Left forelimb (tissue), 1 donor: ENCODE measurements around the gene DCAF11.

Experiments used
- DNase-seq: peaks from one replicate; pipeline ENCODE4 v3.0.0-alpha.2; 2018; ENCODE audit warnings: low spot score

DCAF11 gene

DNA sequence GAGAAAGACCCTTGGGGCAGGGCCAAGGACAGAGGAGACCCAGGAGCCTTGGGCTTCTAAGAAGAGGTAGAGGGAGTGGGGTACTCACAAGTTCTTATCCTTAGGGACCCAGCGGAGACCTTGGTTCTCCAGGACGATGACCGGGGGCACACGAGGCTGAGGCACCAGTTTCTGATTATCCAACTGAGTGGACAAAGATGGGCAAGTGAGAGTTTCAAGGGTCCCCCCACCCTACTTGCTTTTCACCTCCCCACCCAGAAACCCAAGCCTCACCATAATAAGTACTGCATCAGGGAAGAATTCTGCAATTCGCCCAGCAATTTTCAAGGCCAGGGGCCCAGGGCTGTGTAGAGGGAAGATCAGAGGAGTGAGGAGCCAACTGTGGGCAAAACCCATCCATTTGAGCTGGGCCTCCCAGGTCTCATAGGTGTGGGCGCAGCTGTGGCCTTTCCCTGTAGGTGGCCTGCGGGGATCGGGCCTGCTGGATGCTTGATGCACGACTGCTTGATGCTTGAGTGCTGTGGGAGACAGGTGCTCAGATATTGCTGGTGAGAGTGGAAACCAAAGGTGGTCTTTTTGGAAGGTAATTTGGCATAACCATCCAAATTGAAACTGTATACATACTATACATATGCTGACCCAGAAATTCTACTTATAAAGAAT lies 24.8 kb downstream of the DCAF11 start:
- DNase-seq: no peak

DNA sequence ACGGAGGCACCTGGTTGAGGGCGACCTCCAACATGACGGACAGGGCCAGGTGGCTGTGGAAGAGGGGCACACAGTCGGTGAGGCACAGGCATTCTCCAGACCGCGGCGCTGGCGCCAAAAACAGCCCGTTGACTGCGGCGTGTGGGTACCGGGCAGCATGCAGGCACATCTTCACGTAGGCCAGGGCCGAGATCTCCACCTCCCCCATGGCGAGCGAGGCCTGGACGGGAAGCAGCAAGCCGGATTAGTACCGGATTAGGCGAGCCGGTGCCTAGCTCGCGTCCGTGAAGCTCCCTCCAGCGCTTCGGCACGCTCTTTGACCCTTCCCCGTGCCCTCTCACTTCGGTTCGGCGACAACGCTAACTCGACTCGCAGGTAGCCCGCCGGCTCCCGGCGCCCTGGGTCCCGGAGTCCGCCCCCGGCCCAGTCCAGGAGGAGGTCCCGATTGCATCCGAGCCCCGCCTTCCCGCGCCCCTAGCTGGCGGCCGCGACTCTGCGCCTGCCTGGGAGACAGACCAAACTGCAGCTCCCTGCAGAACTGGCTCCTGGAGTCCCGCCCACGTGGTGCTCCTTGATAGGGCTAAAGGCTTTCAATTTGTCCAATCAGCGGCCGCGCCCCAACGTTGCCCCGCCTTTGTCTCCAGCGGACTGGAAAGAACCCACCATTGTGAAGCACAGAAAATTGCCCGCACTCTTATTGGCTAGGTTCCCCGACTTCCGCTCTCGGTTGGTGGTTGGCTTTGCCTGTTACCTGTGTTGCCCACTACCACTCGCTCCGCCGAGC lies 26.7 kb downstream of the DCAF11 start, which contains the start of gene EMC9:
EMC9 (minus strand) TSS at position 495 of the 784 bp plus-strand sequence; CDS start at position 208, 287 bp downstream.
- DNase-seq: peak; percentile 100

DNA sequence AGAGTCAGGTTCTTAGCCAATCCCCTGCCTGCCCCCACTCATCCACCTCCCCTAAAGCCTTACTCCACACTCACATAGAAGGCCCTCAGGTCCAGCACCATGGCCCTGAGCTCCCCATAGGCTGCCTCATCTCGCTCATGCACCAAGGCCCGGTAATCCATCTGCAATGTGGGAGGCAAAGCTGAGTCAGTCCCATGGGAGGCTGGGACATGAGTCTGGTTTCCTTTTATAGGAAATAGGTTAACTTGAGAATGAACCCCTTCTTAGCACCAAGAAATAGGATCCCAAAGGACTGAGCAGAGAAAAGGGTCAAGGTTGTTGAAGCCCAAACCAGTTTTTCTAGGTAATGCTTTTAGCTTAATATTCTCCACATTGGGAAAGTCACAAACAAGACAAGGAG lies 28.9 kb downstream of the DCAF11 start:
- DNase-seq: no peak

DNA sequence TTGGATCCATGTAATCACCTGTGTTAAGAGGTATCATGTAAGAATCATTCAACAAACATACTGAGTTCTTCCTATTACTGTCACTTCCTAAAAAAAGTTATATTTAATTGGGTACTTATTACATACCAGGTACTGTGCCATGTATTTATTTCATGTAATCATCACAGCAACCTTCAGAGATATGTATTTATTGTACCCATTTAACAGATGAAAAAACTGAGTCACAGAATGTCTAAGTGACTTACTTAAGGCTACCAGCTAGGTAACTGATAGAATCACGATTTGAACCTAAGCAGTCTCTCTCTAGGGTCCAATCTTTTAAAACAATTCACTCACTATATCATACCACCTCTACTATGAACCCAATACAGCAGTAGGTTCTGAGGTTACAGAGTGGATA lies 29.9 kb downstream of the DCAF11 start:
- DNase-seq: no peak

DNA sequence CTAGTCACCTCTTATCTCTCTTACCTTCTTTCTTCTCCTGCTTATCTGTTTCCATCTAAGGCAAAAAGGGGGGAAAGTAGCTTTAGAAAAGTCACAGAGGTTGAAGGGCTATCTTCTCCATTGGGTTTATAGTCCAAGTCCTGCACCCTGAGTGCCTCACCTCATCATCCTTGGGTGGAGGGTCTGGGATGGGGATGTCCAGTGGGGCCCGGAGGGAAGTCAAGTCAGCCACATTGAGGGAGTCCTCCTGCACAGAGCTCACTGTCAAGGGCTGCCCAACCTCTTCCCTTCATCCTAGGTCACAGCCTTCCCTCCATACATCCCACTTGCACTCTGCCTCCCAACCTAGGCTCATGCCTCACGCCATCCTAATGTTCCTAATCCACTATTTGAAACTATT lies 30.6 kb downstream of the DCAF11 start:
- DNase-seq: no peak

DNA sequence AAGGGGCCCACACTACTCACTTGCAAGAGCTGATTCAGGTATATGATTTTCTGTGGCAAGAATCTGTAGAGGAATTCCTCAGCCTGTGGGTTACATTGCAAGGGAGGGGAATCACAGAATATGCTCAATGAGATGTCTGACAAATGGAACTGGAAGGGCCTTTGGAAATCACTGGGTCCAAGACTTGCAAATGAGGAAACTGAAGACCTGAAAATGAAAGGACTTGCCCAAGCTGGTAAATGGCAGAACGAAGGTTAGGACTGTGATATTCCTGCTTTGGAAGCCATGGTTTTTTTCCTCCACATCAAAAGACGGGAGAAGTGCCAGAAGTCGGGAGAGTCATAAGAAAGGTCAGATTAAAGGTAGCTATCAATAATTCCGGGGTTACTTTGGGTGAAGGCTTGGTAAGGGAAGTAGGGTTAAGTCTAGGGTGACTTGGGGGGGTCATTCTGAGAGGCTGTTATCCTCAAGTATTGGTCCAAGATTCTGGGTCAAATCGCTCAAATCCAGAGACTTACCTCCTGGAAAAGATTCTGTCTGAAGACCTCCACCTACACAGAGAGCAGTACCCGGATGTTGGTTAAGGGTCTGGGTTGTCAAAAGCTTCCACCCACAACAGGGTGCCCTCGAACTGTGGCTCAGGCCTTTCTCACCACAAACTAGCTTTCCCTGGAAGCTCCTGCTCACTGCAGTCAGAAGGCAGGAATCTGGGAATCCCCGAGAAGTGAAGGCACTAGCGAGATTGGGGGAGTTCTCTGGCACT lies 31.3 kb downstream of the DCAF11 start:
- no peak for DNase-seq

DNA sequence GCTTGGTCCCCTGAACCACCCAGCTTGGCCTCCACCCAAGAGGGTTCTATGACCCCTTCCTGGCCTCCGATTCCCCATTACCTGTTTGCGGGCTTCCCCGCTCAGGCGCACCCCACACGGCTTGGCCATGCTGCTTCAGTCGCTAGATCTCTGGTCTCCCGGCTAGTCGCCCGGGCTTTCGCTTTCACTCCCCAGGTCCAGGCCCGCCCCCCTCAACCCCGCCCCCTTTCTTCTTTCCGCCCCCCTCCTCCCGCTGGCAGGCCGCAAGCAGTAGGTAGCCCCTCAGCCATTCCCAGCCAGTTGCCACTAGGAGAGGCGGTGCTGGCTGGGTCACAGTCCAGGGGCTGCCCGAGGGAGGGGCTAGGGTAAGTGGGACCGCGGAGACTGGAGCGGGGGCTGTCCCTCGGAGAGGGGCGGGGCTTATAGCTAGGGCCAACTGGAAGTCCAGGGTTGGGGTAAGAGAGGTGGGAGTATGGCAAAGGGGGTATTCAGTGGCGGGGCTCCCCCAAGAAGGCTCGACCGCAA lies 31.9 kb downstream of the DCAF11 start, which contains the start of gene PSME2:
PSME2 (minus strand) TSS at position 158 of the 525 bp plus-strand sequence; CDS start at position 129, 29 bp downstream.
- DNase-seq: peak; percentile 94

DNA sequence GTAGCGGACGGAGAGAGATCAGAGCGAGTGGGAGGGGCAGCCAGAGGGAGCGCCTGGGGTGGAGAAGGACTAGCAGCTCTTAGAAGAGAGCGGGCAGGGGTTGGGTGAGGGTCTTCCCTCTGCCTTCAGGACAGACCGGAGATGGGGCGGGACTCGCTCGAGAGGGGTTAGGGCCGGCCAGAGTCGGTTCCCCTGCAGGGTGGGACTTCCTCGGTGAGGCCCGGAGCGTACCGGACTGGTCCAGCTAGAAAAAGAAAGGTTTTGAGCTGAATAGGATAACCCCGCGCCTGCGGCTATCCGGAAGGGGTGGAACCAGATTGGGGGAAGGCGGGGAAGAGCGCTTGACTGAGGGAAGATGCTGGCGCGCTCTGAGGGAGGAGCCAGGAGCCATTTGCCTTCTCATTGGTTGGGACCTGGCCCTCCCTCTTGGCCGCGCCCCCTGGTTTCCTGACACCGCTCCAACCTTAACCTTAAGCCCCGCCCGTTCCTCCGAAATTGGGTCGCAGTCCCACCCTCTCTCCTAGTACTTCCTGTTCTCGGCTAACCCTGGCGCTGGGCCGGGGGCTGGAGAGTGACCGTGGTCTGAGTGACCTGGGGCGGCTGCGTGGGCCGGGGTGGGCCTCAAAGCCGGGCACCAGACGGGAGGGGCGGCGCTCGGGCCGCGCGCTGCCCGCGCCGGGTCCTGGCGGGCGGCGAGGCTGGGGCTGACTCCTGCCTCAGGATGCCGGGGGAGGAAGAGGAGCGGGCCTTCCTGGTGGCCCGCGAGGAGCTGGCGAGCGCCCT lies 32.6 kb downstream of the DCAF11 start, which contains the start of gene RNF31:
RNF31 (plus strand) TSS at position 521 of the 783 bp plus-strand sequence; CDS start at position 722, 201 bp downstream.
- DNase-seq: peak; percentile 98

DNA sequence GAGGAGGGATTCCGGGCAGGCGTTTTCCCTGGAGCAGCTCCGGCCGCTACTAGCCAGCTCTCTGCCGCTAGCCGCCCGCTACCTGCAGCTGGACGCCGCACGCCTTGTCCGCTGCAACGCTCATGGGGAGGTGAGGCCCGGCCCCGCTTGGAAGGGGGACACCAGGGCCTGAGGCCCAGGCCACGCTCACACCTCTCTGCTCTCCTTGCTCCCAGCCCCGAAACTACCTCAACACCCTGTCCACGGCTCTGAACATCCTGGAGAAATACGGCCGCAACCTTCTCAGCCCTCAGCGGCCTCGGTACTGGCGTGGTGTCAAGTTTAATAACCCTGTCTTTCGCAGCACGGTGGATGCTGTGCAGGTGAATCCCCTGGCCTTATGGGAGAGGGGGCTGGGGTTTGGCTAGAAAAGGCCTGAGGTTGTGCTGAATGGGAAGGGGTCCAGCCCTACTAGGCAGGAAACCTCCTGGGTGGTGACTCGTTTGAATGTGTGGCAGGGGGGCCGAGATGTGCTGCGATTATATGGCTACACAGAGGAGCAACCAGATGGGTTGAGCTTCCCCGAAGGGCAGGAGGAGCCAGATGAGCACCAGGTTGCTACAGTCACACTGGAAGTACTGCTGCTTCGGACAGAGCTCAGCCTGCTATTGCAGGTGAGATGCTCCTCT lies 33.3 kb downstream of the DCAF11 start:
- no peak for DNase-seq

DNA sequence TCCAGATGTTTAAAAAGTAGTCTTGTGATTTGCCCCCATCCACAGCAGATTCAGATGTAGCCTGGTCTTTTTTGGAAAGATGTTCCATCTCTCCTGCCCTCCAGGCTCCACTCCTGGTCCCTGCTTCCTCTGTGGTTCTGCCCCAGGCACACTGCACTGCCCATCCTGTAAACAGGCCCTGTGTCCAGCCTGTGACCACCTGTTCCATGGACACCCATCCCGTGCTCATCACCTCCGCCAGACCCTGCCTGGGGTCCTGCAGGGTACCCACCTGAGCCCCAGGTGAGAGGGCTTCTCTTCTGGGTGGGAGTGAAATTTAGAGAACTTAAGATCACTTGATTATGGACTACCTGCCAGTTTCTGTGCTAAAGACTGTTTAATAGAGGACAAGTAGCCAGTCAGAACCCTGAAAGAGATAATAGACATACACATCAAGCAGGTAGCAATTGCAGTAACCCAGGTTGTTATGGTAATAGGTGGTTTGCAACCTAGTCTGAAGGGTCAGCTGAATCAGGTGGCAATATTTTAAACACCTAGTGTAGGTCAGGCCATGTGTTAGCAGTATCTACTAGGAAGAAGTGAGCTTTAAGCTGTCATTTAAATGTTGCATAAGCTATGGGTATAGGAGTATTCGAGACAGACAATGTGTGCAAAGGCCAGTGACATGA lies 34.9 kb downstream of the DCAF11 start:
- DNase-seq: no peak

DNA sequence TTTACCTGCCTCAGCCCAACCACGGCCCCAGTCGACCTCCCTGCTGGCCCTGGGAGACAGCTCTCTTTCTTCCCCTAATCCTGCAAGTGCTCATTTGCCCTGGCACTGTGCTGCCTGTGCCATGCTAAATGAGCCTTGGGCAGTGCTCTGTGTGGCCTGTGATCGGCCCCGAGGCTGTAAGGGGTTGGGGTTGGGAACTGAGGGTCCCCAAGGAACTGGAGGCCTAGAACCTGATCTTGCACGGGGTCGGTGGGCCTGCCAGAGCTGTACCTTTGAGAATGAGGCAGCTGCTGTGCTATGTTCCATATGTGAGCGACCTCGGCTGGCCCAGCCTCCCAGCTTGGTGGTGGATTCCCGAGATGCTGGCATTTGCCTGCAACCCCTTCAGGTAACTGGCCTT lies 35.5 kb downstream of the DCAF11 start:
- no peak for DNase-seq

DNA sequence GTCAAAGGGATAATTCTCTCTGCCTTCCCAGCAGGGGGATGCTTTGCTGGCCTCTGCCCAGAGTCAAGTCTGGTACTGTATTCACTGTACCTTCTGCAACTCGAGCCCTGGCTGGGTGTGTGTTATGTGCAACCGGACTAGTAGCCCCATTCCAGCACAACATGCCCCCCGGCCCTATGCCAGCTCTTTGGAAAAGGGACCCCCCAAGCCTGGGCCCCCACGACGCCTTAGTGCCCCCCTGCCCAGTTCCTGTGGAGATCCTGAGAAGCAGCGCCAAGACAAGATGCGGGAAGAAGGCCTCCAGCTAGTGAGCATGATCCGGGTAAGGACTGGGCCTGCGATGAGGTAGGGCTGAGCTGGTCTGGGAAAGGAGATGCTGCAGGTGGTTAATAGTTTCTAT lies 36.0 kb downstream of the DCAF11 start:
- DNase-seq: no peak

DNA sequence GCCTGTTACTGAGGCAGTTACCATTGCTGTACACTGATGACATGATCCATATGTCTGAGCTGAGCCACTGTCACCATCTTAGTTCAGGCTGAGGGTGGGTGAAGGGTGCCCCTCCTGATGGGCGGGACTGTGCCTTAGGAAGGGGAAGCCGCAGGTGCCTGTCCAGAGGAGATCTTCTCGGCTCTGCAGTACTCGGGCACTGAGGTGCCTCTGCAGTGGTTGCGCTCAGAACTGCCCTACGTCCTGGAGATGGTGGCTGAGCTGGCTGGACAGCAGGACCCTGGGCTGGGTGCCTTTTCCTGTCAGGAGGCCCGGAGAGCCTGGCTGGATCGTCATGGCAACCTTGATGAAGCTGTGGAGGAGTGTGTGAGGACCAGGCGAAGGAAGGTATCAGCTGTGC lies 36.4 kb downstream of the DCAF11 start:
- DNase-seq: no peak

DNA sequence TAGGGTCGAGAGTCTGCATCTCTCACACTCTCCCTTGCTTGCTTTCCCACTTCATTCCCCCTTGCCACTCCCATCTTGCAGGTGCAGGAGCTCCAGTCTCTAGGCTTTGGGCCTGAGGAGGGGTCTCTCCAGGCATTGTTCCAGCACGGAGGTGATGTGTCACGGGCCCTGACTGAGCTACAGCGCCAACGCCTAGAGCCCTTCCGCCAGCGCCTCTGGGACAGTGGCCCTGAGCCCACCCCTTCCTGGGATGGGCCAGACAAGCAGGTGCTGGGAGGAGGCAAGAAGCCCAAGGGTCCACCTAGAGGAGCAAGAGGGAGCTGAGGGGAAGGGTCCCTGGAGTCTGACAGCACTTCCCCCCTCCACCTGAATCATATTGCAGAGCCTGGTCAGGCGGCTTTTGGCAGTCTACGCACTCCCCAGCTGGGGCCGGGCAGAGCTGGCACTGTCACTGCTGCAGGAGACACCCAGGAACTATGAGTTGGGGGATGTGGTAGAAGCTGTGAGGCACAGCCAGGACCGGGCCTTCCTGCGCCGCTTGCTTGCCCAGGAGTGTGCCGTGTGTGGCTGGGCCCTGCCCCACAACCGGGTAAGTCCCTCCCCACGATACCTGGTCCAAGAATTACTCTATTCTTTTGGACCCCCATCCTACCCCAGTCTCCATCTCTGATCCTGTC lies 37.0 kb downstream of the DCAF11 start:
- no peak for DNase-seq

DNA sequence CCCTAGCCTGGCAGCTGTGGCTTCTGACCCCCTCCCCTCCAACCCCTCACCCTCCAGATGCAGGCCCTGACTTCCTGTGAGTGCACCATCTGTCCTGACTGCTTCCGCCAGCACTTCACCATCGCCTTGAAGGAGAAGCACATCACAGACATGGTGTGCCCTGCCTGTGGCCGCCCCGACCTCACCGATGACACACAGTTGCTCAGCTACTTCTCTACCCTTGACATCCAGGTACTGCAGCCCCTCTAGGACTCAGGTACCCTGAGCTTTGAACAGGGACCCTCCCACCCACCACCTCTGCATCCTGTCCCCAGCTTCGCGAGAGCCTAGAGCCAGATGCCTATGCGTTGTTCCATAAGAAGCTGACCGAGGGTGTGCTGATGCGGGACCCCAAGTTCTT lies 40.5 kb downstream of the DCAF11 start:
- DNase-seq: no peak

DNA sequence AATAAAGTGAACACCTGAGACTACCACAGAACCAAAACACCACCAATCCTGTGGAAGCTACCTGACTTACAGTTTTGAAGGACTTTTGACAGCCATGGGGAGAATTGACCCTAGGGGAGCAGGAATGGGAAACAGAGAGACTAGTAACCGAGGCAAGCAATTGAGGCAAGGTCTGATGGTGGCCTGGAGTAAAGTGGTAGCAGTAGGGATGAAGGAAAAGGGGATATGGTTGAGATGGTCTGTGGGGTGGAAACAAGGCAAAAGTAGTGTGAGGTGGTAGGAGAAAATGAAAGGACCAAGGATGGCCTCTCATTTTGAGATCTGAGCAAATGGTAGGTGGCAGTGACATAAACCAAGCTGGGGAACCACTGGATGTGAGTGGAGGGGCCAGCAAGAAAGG lies 42.3 kb downstream of the DCAF11 start:
- no peak for DNase-seq

DNA sequence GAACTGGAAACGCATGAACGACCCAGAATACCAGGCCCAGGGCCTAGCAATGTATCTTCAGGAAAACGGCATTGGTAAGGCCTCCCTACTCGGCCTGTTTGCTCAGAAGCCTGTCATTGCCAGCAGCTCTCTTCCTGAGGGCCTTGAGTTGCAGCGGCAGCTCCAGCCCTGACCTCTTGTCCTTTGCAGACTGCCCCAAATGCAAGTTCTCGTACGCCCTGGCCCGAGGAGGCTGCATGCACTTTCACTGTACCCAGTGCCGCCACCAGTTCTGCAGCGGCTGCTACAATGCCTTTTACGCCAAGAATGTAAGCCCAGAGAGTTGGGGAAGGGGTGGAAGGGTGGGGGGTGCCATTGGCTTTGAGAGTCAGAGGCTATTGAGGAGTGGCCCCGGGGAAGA lies 42.8 kb downstream of the DCAF11 start:
- DNase-seq: no peak

DNA sequence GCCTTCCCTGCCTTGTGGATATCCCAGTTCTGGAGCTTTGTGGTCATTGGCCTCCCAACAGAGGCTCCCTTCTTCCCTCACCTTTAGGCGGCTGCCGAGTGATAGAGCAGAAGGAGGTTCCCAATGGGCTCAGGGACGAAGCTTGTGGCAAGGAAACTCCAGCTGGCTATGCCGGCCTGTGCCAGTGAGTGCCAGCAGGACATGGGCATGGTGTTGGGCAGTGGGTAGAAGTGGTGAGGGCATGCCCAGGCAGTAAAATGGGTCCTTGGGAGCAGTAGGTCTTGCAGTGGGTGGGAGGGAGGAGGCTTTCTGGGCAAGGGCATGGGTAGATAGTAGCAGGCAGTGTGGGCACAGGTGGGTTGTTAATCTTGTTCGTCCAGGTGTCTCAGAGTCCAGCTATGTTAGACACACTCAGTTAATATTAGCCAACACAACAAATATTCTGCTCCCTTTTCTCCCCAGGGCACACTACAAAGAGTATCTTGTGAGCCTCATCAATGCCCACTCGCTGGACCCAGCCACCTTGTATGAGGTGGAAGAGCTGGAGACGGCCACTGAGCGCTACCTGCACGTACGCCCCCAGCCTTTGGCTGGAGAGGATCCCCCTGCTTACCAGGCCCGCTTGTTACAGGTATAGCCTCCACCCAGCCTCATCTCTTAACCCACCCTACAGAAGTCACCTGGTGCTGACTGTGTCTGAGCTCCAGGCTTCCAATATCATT lies 45.4 kb downstream of the DCAF11 start:
- peak; percentile 61 for DNase-seq

DNA sequence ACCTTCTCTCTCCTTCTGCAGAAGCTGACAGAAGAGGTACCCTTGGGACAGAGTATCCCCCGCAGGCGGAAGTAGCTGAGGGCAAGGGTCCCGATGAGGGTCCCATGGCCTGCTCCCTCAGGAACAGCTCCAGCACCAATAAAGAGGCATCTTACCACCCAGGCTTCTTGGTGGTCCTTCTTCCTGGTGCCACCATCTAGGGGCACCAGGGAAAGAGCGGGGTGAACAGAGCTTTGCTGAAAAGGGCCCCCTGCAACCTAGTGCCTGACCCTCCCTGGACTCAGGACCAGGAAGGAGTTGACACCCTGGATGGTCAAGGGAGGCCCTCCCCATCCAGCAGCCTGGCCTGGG lies 45.9 kb downstream of the DCAF11 start:
- DNase-seq: no peak
